GM12864 (cell line): ENCODE measurements around the gene LMX1B.

ENCODE experiments used
- DNase-seq: peaks from one replicate; pipeline ENCODE4 v3.0.0-alpha.2; 2011; ENCODE audit warnings: low read depth
- H3K4me3 ChIP-seq: 2 replicates; pipeline ENCODE4 v1.5.1; 2011; ENCODE audit warnings: mild to moderate bottlenecking, low read depth, low read length, control low read depth
- CTCF ChIP-seq: IDR thresholded peaks from 2 replicates; pipeline ENCODE4 v1.5.1; 2011; ENCODE audit warnings: low read depth, mild to moderate bottlenecking, moderate library complexity, low read length, control low read depth, inconsistent platforms; ENCODE audit errors: missing control alignments

The LMX1B gene

GRCh38 chr9:126692041-126692758 is 78.5 kb downstream of the LMX1B start:
- no peak for DNase-seq
- H3K4me3 ChIP-seq = no peak overlapping the region
- no peak for TF ChIP-seq CTCF

- TF ChIP-seq CTCF = no peak
- H3K4me3 ChIP-seq = no peak overlapping the region
- DNase-seq = no peak
Measured at GRCh38 chr9:126692759-126693427, 79.2 kb downstream of the LMX1B start.

- H3K4me3 ChIP-seq = no peak overlapping the region
- no peak for TF ChIP-seq CTCF
- no peak for DNase-seq
Measured at GRCh38 chr9:126693428-126693944, 79.8 kb downstream of the LMX1B start.

DNA sequence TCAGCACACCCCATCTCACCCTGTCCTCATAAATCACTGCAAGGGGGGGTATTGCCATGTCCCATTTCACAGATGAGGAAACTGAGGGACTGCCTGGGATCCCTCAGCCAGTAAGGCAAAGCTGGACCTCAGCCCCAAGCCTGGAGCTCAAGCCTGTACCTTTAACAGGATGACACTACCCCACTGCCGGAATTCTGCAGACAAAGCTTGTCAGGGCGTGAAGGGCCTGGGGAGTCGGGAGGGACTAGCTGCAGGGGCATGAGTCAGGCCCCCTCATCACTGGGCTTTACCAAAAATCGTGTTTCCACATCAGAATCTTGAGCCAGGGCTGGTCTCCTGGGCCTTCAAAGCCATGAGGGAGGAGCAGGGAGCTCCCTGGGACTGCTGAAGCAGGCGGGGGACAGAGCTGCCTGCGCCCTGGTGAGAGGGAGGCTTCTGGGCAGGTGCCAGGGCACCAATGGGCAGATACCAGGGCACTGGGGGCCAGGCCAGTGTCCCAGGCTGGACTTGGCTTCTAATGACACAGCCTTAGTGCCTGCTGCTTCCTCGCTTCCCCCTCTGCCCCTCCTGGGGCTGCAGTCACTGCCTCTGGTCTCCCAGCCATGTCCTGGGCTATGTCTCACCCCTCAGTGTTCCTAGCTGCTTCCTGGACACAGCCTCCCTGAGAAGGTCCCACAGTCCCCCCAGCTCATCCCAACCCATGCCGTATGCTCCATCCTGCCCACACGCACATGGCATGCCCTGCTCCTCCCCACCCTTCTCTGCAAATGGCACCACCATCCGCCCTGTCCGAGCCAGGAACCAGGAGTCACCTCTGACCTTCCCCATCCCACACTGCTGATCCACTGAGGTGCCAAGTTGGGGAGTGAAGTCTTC is 80.7 kb downstream of the LMX1B start:
- no peak for DNase-seq

DNA sequence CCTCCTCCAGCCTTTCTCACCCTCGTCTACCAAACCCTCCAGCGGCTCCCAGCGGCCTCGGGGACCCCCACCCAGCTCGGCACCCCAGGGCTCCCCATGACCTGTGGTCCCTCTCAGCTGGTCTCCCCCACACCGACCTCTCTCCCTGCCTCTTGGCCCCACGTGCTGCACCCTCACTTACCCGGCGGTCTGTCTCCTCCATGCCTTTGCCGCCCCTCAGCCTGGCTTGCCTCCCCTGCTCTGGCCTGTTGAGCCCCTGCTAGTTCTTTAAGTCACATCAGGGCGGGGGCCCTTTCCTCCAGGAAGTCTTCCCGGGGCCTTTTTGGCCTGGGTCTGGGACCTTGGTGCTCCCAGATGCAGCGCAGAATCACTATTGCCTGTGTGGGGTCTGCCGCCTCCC is 81.5 kb downstream of the LMX1B start:
- no peak for DNase-seq
- H3K4me3 ChIP-seq = no peak overlapping the region
- TF ChIP-seq CTCF = no peak

More for the DNA sequence above, 80.7 kb downstream of the LMX1B start:
- no peak for TF ChIP-seq CTCF
- no peak overlapping the region for H3K4me3 ChIP-seq

GRCh38 chr9:126695701-126696400 is 82.1 kb downstream of the LMX1B start:
- no peak for TF ChIP-seq CTCF
- H3K4me3 ChIP-seq = no peak overlapping the region
- no peak for DNase-seq
